Activated T-helper 9 cell treated with anti-CD3 and anti-CD28 coated beads, Interleukin-2, amount 50 U/mL, for 16 hours (primary cell): Measurements from ENCODE around the gene ARMC9.
"Not testable (repeated sequence)": the region's sequence is repeated elsewhere in the genome, so short reads cannot be mapped to it uniquely, and the experiment has no call there.

Source experiments
- DNase-seq: peaks from one replicate; pipeline ENCODE4 v3.0.0-alpha.2; 2020; ENCODE audit warnings: low read depth

Gene ARMC9

GRCh38 chr2:231342061-231342711 is 143.8 kb downstream of the ARMC9 start:
- DNase-seq: no peak

- no peak for DNase-seq
Measured at GRCh38 chr2:231343006-231343710, 144.7 kb downstream of the ARMC9 start.

GRCh38 chr2:231343988-231344387 is 145.6 kb downstream of the ARMC9 start:
- no peak for DNase-seq

GRCh38 chr2:231344851-231345250 is 146.4 kb downstream of the ARMC9 start:
- DNase-seq: no peak

GRCh38 chr2:231347081-231347480 is 148.7 kb downstream of the ARMC9 start:
- no peak for DNase-seq

DNA sequence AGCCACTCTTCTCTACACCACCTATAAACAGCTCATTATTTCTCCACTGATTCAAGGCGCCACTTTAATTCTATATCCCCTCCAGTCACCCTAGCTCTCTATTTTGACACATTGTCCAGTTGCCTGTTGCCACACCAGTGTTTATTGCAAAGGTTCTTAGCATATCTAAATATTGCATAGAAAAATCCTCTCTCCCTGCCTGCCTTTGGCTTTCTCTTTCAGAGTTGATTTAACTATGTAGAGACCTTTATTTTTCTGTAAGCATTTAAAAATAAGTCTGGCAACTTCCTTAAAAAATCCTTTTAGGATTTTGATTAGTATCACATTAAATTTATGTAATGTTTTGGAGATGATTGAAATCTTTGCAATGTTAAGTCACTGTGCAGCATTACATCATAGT is 149.2 kb downstream of the ARMC9 start:
- no peak for DNase-seq

GRCh38 chr2:231348173-231348572 is 149.7 kb downstream of the ARMC9 start:
- DNase-seq: no peak

GRCh38 chr2:231348704-231349373 is 150.4 kb downstream of the ARMC9 start:
- no peak for DNase-seq

DNA sequence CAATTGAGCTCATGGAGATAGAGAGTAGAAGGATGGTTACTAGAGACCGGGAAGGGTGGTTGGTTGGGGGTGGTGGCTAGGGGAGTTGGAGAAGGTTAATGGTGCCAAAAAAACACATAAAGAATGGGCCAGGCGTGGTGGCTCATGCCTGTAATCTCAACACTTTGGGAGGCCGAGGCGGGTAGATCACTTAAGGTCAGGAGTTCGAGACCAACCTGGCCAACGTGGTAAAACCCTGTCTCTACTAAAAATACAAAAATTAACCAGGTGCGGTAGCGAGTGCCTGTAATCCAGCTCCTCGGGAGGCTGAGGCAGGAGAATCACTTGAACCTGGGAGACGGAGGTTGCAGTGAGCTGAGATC is 150.9 kb downstream of the ARMC9 start:
- DNase-seq: not testable (repeated sequence)

DNA sequence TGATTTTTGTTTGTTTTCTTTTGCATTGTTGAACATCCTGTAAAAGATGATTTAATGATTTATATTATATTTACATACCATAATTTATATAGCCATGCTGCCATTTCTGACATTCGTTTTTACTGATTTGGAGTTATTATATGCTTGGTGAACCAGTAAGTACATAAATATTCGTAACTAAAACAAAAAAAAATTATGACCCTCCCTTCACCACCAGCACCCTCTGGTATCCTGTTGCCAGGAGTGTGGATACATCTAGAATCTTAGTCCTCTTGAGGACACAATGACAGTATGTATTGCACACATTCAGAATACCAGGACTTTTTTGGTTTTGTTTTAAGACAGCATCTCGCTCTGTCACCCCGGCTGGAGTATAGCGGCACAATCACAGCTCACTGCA is 153.2 kb downstream of the ARMC9 start:
- no peak for DNase-seq

DNA sequence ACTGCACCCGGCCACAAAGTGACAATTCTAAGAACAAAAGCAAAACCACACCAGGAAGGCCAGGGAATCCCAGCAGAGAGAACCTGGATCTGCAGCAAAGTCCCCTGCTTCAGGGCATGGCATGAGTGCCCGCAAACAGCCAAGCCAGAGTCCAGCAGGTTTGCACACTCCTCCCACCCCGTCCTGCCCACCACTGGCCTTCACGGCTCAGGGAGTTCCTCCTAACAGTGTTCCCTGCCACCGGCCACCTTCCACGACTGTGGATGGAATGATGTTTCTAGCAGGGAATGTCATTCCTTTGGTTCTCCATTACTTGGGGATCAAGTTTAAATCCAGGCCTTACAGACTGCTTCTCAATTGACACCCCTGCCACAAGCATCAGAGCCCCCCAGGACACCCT is 155.0 kb downstream of the ARMC9 start:
- no peak for DNase-seq

GRCh38 chr2:231355508-231356465 is 157.4 kb downstream of the ARMC9 start:
- DNase-seq: no peak

- no peak for DNase-seq
Measured at GRCh38 chr2:231356466-231356844, 158.0 kb downstream of the ARMC9 start.

DNA sequence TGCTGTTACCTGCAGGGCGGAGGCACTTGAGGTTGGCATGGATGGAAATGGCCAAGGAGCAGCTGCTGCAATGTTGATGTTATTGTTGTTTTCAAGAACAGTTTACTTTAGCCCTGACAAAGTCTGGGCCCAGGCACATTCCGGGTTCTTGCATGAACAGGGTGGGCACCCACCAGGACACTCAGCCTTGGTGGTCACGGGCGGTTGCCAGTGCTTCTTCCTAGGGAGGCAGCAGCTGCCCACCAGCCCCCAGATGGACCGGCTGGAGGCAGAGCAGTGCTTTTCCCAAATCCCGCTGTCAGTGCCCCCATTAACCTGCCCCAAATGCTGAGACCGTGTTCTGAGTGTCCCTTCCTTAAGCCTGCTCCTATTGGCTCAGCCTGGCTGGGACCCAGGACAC is 158.6 kb downstream of the ARMC9 start:
- DNase-seq: no peak

GRCh38 chr2:231357931-231358330 is 159.5 kb downstream of the ARMC9 start:
- no peak for DNase-seq

- no peak for DNase-seq
Measured at GRCh38 chr2:231359441-231359840, 161.0 kb downstream of the ARMC9 start.

GRCh38 chr2:231359948-231360347 is 161.5 kb downstream of the ARMC9 start:
- no peak for DNase-seq

DNA sequence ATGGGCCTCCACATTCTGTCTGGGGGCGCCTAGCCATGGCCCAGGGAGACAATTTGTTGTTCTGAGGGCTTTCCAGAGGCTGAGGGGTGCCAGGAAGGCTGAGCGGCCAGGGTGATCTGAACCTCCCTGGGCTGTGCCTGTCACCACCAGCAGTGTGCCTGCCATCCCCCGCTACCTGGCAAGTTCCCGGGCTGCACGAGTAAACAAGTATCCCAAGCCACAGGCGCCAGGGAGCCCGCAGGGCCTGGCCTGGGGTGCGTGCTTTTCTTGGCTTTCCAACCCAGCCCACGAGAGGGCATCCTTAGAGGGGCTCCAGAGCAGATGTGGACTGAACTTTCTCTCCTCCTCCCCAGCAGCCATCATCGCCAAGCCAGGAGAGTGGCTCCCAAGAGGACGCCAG is 162.0 kb downstream of the ARMC9 start:
- DNase-seq: no peak

DNA sequence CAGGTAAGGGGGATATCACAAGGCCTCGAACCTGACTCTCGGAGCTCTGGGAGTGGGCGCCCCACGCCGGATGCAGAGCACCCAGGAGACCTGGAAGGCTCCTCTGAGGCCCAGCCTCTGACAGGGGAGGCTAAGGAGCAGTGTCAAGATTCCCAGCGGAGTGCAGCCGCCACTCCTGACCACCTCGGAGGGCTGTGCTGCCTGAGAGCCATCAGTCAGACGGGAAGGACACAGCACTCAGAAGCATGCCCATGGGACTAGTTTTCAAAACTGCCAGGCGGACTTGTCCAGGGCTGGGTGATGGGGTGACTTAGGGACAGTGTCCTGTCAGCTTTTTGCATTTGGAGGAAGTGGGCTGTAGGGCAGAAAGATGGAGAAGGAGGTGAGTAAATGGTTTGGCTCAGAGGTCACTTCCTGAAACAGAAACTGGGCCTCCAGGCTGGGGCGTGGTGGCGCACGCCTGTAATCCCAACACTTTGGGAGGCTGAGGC is 162.5 kb downstream of the ARMC9 start:
- DNase-seq: no peak

- no peak for DNase-seq
Measured at GRCh38 chr2:231361701-231362554, 163.5 kb downstream of the ARMC9 start.

GRCh38 chr2:231362555-231363184 is 164.2 kb downstream of the ARMC9 start:
- no peak for DNase-seq
